ENCODE measurements around the gene SH2B3. TPM values are rescaled to one million over a fixed set of nuclear protein-coding genes. Genes with fewer than 3 reads are reported as not detected.
A peak's percentile ranks its signal among the peaks of the same experiment; 100 is the strongest.
"Not testable (repeated sequence)": the region's sequence is repeated elsewhere in the genome, so short reads cannot be mapped to it uniquely, and the experiment has no call there.

The SH2B3 gene
- polyA plus RNA-seq, 5 donors: 17.4 to 20.7 (median 20.4) TPM

- no peak for DNase-seq
Measured at GRCh38 chr12:111455448-111456320, 50.0 kb downstream of the SH2B3 start.

DNA sequence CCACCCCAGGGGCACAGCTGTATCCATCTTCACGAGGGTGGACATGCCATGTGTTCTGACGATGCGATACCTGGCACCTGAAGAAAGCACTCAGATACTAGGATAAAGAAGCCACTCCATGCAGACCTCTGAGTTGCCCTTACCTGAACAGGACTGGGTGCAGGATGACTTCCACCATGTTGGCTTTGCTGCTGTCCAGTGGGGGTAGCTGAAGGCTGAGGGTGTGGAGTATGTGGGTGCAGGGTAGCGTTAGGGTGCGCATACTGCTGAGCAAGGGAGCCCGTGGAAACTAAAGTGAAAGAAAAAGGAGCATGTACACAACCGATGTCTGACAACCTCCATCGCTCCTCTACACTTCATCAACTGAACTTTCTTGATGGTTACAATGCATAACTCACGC, 51.3 kb downstream of the SH2B3 start:
- no peak for DNase-seq

GRCh38 chr12:111457577-111457976, 51.9 kb downstream of the SH2B3 start:
- no peak for DNase-seq

DNA sequence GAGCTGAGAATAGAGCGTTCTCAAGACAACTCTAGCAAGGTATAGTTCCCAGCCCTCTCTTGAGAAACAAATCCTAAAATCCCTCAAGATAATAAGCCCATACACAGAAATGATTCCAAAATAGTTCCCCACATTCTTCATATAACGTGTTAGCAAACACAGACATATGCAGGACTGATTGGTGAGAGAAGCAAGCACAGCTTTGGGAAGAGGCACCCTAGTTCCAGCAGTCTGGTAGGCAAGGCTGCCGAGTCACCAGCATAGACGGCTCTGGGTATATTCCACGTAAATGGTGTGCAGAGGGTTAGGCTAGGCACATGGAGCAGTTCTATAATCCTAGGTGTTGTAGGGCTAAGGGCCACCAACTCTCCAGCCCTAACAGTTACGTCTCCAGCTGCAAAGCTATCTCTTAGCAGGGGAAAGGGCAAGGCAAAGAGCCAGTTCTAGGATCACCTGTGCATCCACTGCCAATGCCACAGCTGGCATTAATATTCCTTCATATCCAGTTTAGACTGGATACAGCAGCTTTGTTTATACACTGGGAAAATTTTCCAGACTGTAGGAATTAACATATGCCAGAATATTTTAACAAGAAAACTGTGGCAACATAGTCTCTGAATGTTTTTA, 52.9 kb downstream of the SH2B3 start:
- DNase-seq: no peak

DNA sequence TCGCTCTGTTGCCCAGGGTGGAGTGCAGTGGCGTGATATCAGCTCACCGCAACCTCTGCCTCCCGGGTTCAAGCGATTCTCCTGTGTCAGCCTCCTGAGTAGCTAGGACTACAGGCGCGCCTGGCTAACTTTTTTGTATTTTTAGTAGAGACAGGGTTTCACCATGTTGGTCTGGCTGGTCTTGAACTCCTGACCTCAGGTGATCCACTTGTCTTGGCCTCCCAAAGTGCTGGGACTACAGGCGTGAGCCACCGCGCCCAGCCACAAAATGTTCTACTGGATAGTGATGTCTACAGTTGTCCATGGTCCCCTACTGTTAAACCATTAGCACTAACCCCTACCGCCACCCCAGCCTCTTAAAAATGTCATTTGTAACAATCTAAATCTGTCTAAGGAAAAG, 54.4 kb downstream of the SH2B3 start:
- DNase-seq: not testable (repeated sequence)

- DNase-seq: no peak
Measured at GRCh38 chr12:111462210-111462769, 56.6 kb downstream of the SH2B3 start.

GRCh38 chr12:111467092-111467856, 61.6 kb downstream of the SH2B3 start:
- no peak for DNase-seq

DNA sequence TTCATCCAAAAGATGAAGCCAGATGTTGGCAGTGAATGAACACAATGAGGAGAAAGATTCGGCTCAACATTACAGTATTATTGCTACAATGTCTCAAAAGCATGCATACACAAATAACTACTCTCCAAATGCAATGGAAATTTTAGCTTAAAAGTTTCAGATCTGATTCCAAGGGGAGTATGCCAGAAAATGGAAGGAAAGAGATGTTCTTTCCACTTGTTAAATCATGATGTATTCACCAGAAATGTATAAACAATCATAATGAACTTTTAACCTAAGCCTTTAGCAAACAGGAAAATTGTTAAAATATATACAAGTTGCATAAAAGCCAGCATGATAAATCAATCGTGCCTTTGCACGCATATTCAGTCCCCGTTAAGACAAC, 62.1 kb downstream of the SH2B3 start:
- DNase-seq: peak; percentile 51 to 73

DNA sequence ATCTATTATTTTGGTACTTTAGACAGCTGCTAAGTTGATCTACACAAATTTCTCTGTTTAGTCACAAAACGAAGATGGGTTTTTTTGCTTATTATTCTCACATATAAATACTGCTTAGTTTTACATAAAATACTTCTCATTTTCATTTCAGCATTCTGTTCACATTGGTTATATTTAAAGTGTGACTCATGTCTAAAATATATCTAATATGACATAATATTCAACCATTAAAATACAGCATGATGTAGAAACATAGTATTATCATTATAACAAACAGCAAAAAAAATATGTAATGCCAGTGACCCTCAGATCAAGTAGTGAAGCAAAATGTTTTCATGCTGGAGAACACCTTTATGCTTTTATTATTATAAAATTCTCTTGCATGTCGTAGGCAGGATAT, 63.7 kb downstream of the SH2B3 start:
- no peak for DNase-seq

DNA sequence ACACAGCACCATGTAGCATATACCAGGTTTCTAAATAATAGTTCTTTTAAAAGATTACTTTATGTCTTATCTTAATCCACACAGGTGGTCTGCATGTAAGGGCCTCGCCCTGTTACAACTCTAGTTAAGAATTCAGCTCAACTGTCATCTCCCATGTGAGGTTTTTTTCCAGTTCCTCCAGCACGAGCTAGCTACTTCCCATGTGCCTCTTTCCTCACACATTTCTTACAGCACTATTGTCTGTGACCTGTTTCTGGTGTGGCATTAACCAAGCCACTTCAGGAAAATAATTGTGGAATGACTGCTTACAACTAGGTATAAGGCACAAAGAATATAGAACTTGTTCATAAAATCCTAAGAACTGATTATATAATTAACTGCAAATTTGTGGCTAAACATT, 65.5 kb downstream of the SH2B3 start:
- no peak for DNase-seq

DNA sequence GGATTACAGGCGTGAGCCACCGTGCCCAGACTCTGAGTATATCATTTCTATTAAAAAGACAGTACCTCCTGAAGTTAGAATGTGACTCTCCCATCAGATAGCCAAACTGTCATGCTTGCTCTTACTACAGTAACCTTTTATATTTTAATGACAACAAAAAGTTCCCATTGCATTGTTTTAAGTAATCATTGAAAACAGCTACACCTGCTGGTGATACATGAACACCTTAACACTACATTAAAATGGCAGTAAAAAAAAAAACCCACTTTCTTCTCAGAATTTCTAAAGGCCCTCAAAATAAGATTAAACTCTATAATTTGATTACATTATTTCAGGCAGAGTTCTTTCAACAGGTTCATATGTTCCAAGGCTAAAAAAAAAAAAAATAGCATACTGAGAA, 76.7 kb downstream of the SH2B3 start:
- DNase-seq: no peak

GRCh38 chr12:111488271-111488670, 82.5 kb downstream of the SH2B3 start:
- DNase-seq: no peak

- no peak for DNase-seq
Measured at GRCh38 chr12:111488798-111489197, 83.1 kb downstream of the SH2B3 start.

GRCh38 chr12:111492979-111493378, 87.3 kb downstream of the SH2B3 start:
- not testable (repeated sequence) for DNase-seq

GRCh38 chr12:111494676-111495075, 89.0 kb downstream of the SH2B3 start:
- DNase-seq: no peak

Other genes with a start within 250 kb of the SH2B3 start
- gene PHETA1, start 36.8 kb upstream of the SH2B3 start, polyA plus RNA-seq (ENCODE audit: insufficient read depth in 1 of 5, insufficient read length in 5 of 5, low replicate concordance in 1 of 5): 10 to 100 TPM in 2 of 5 donors, 1 to 10 TPM in 3; 6.2 to 14.9 (median 9.3) TPM
- 10 to 100 TPM; 61.5 to 81.8 (median 68.6) TPM for gene ATXN2, start 193.4 kb downstream of the SH2B3 start, polyA plus RNA-seq (ENCODE audit: insufficient read depth in 1 of 5, insufficient read length in 5 of 5, low replicate concordance in 1 of 5)

All from right lung (tissue), 5 donors.